Motor neuron (in vitro differentiated cells): ENCODE data around the gene HYAL3. TPM values are rescaled to one million over a fixed set of nuclear protein-coding genes. Genes with fewer than 3 reads are reported as not detected.

Experiments used
- ATAC-seq, 8 experiments: fragments of 200-7000 bp; cut with Tn5 transposase; replicated peaks in 6 of 8; 2 replicates each; pipeline ENCODE4 v1.8.0; 2021; ENCODE audit warnings: mild to moderate bottlenecking in 8 of 8, moderate library complexity in 8 of 8
- H3K27ac ChIP-seq, 2 donors: fragments of 250-450 bp; sonication (Bioruptor Pico); 2 replicates each; pipeline ENCODE4 v1.9.0; 2021; ENCODE audit warnings: antibody characterized with exemption in 2 of 2, mild to moderate bottlenecking in 2 of 2, moderate library complexity in 1 of 2
- H3K4me1 ChIP-seq, 2 donors: fragments of 250-450 bp; sonication (Bioruptor Pico); replicated peaks in 1 of 2; 2 replicates each; pipeline ENCODE4 v1.6.1; 2021; ENCODE audit warnings: antibody characterized with exemption in 2 of 2, mild to moderate bottlenecking in 2 of 2, moderate library complexity in 1 of 2
- H3K4me3 ChIP-seq, 5 donors: fragments of 250-450 bp; sonication (Bioruptor Pico); 2 replicates each; pipeline ENCODE4 v1.9.0; 2021; ENCODE audit warnings: antibody characterized with exemption in 5 of 5, mild to moderate bottlenecking in 5 of 5, moderate library complexity in 4 of 5
- WGBS, 10 experiments: fragments of 450-650 bp; shearing (Covaris generic); methylation state at CpG; one replicate each; pipeline ENCODE4 v1.0.0; 2022; 5-methylcytosine and 5-hydroxymethylcytosine counted together
- in situ Hi-C, 9 experiments: fragments of 400-800 bp; cut with MboI; loops; one replicate each; pipeline ENCODE4 v1.15.0; 2021; ENCODE audit warnings: low sequenced_read_pairs in 9 of 9, low pct_unique_long_range_greater_than_20kb in 2 of 9; ENCODE audit not compliant: unreplicated experiment in 9 of 9
- total RNA-seq, 8 experiments: library from RNA; unstranded; fragments of 300-600 nt; gene quantifications; 2 replicates each; pipeline versions ENCODE4 v1.2.3 to v1.2.4, GENCODE V29; 2022

HYAL3 gene
- total RNA-seq, 8 experiments from 2014 or later, result 2.0 to 4.7 (median 3.1) TPM

GRCh38 chr3:50260027-50260941 lies 38.9 kb downstream of the HYAL3 start:
- ATAC-seq, result peak; percentile 46 to 75 (median 56)
- WGBS, 10 experiments, result 0% methylated on average over 2 to 4 of the region's 70 CpGs; no CpG with 5 or more reads in 8 of the 10 experiments
- in situ Hi-C loops, result no loop called here
- H3K27ac ChIP-seq, result peak overlapping the region; percentile 98 to 100
- peak overlapping the region; percentile 34 to 58 (median 44) for H3K4me3 ChIP-seq
- peaks cover 57 to 63% of the 10 kb centered on the region in 2 donors for H3K4me1 ChIP-seq

- H3K27ac ChIP-seq, result peak overlapping the region; percentile 98 to 100
- WGBS, 10 experiments, result 40 to 100% (median 94%) methylated on average over 1 to 11 of the region's 18 CpGs; no CpG with 5 or more reads in 2 of the 10 experiments
- in situ Hi-C loops, result no loop called here
- H3K4me3 ChIP-seq, result peak overlapping the region in 1 of 5 donors; percentile 58
- ATAC-seq, result peak in 1 of 8 experiments; percentile 2
- H3K4me1 ChIP-seq, result peaks cover 51 to 57% of the 10 kb centered on the region in 2 donors
Measured at GRCh38 chr3:50259432-50260026, 39.7 kb downstream of the HYAL3 start.

GRCh38 chr3:50258979-50259378 lies 40.2 kb downstream of the HYAL3 start:
- in situ Hi-C loops, result no loop called here
- Histone ChIP-seq H3K4me3 (no peak overlapping the region), H3K27ac (peak overlapping the region; percentile 82 to 98), H3K4me1 (peaks cover 46 to 51% of the 10 kb centered on the region in 2 donors)
- ATAC-seq, result peak in 1 of 8 experiments; percentile 0
- 50 to 80% (median 70%) methylated on average over 1 to 6 of the region's 16 CpGs; no CpG with 5 or more reads in 5 of the 10 experiments for WGBS, 10 experiments

- peak in 5 of 8 experiments; percentile 37 to 52 (median 42) for ATAC-seq
- Histone ChIP-seq H3K4me3 (no peak overlapping the region), H3K4me1 (peaks cover 43 to 46% of the 10 kb centered on the region in 2 donors), H3K27ac (peak overlapping the region; percentile 82 to 98)
- WGBS, 10 experiments, result 20 to 100% (median 100%) methylated on average over 1 to 2 of the region's 17 CpGs; no CpG with 5 or more reads in 7 of the 10 experiments
- in situ Hi-C loops, result no loop called here
Measured at GRCh38 chr3:50258029-50258680, 41.0 kb downstream of the HYAL3 start.

GRCh38 chr3:50256978-50257890 lies 42.0 kb downstream of the HYAL3 start:
- no peak for ATAC-seq
- in situ Hi-C loops, result no loop called here
- H3K27ac ChIP-seq, result peak overlapping the region; percentile 82 to 98
- H3K4me1 ChIP-seq, result peaks cover 43 to 46% of the 10 kb centered on the region in 2 donors
- H3K4me3 ChIP-seq, result no peak overlapping the region
- 14 to 100% (median 96%) methylated on average over 1 to 7 of the region's 20 CpGs; no CpG with 5 or more reads in 5 of the 10 experiments for WGBS, 10 experiments

GRCh38 chr3:50255251-50255615 lies 44.0 kb downstream of the HYAL3 start:
- H3K4me3 ChIP-seq, result no peak overlapping the region
- in situ Hi-C loops, result no loop called here
- peaks cover 30 to 38% of the 10 kb centered on the region in 2 donors for H3K4me1 ChIP-seq
- H3K27ac ChIP-seq, result no peak overlapping the region
- WGBS, 10 experiments, result 73 to 90% (median 80%) methylated on average over 1 to 6 of the region's 9 CpGs; no CpG with 5 or more reads in 7 of the 10 experiments
- ATAC-seq, result no peak

- peaks cover 27 to 37% of the 10 kb centered on the region in 2 donors for H3K4me1 ChIP-seq
- H3K27ac ChIP-seq, result peak overlapping the region in 1 of 2 donors; percentile 39
- ATAC-seq, result peak in 1 of 8 experiments; percentile 3
- no peak overlapping the region for H3K4me3 ChIP-seq
- 11 to 100% (median 84%) methylated on average over 1 to 7 of the region's 8 CpGs; no CpG with 5 or more reads in 4 of the 10 experiments for WGBS, 10 experiments
- in situ Hi-C loops, result no loop called here
Measured at GRCh38 chr3:50254577-50255250, 44.5 kb downstream of the HYAL3 start.

GRCh38 chr3:50251220-50251619 lies 48.0 kb downstream of the HYAL3 start:
- in situ Hi-C loops, result no loop called here
- 20 to 100% (median 98%) methylated on average over 1 to 7 of the region's 8 CpGs; no CpG with 5 or more reads in 5 of the 10 experiments for WGBS, 10 experiments
- Histone ChIP-seq H3K27ac (no peak overlapping the region), H3K4me3 (no peak overlapping the region), H3K4me1 (peaks cover 14 to 31% of the 10 kb centered on the region in 2 donors)
- ATAC-seq, result peak in 2 of 8 experiments; percentile 65 to 79

DNA sequence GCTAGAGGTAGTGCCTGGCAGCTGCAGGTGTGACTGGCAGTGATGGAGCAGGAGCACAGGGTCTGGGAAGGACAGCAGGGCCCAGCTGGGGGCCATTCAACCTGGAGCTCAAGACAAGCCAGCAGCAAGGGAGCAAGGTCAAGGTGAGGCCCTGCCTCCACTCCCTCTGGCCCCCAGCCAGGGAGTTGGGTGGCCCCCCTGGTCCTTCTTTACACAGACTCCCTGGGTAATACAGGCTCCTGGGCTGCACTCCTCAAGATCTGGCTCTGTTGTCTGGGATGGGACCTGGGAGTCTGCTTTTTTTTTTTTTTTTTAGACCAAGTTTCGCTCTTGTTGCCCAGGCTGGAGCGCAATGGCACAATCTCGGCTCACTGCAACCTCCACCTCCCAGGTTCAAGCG lies 48.7 kb downstream of the HYAL3 start:
- 100% methylated on average over 1 of the region's 4 CpGs; no CpG with 5 or more reads in 6 of the 10 experiments for WGBS, 10 experiments
- H3K4me3 ChIP-seq, result no peak overlapping the region
- ATAC-seq, result no peak
- H3K27ac ChIP-seq, result no peak overlapping the region
- H3K4me1 ChIP-seq, result peaks cover 20 to 36% of the 10 kb centered on the region in 2 donors
- in situ Hi-C loops, result no loop called here

DNA sequence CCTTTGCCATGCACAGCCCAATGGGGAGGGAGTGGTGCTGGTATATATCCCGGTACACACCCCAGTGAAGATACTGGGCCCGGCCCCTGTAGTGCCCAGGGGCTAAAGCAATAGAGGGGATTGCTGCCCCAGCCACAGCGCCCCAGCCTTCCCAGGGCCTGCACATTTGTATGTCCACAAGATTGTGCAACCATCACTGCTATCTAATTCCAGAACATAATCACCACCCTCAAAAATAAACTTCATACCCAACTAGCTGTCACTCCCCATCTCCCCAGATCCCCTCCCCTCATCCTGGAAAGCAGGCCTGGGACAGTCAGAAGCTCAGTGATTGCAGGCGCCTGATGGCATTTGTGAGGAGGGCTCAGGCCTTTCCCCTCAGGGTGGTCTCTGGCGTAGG lies 49.7 kb downstream of the HYAL3 start:
- ATAC-seq, result no peak
- 37 to 90% methylated on average over 2 of the region's 5 CpGs; no CpG with 5 or more reads in 8 of the 10 experiments for WGBS, 10 experiments
- in situ Hi-C loops, result no loop called here
- Histone ChIP-seq H3K4me3 (no peak overlapping the region), H3K27ac (no peak overlapping the region), H3K4me1 (peaks cover 29 to 43% of the 10 kb centered on the region in 2 donors)

DNA sequence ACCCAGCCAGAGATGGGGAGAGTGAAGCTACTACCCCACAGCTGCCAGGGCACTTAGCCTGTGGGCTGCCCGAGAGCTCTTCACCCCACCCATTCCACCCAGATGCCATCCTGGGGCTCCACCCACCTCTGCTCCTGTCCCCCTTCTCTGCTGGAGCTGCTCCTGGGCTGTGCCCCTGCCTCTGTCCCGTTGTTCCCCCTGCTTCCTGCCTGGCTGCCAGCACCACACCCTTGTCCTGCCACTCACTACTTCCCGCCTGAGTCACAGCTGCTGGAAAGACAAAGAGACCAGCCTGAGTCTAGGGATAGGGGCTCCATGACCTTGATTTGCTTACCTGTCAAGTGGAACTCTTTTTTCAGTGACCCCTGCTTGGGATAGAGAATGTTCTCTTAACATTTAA lies 50.8 kb downstream of the HYAL3 start:
- peaks cover 29 to 43% of the 10 kb centered on the region in 2 donors for H3K4me1 ChIP-seq
- 0 to 100% (median 10%) methylated on average over 1 to 2 of the region's 3 CpGs; no CpG with 5 or more reads in 7 of the 10 experiments for WGBS, 10 experiments
- in situ Hi-C loops, result no loop called here
- H3K27ac ChIP-seq, result peak overlapping the region in 1 of 2 donors; percentile 91
- no peak for ATAC-seq
- no peak overlapping the region for H3K4me3 ChIP-seq
